ENCODE data around the gene PGGT1B. TPM values are rescaled to one million over a fixed set of nuclear protein-coding genes. Genes with fewer than 3 reads are reported as not detected.

PGGT1B gene
- total and polyA plus RNA-seq, 9 of the 15 experiments (the other 6 are each of a cell fraction or from before 2014, with no cell fraction given): 5.3 to 33.7 (median 19.8) TPM

DNA sequence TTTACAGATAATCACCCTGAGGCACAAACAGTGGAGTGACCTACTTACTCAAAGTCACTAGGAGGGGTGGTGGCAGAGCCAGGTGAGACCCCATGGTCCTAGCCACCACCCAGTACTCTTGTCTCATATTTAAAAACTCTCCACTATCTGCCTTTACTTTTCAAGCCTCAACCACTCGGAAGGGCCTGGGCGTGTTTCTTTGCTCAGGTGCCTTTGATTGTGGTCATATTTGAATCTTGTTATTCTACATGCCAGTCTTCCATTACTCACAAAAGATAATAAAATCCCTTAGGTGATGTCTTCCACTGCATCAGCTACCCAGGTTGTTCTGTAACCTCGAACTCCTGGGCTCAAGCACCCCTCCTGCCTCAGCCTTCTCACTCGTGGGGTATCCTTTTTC is 72.3 kb downstream of the PGGT1B start:
- FAIRE-seq: no peak
- intact Hi-C loops (cut with micrococcal nuclease) (no loop called here), in situ Hi-C loops (cut with MboI) (no loop called here)
- no peaks in the 10 kb centered on the region for H3K79me2 ChIP-seq (ENCODE audit: control insufficient read depth, insufficient read depth, low read length)
- no peak for DNase-seq (ENCODE audit: extremely low read depth in 1 of 4, low spot score in 3 of 4)
- no peaks in the 10 kb centered on the region for H4K20me1 ChIP-seq (replicated peaks; ENCODE audit: control insufficient read depth, insufficient read depth, low read length)
- no peaks in the 10 kb centered on the region for H3K4me1 ChIP-seq (replicated peaks in 1 of 2; ENCODE audit: control insufficient read depth in 2 of 2, insufficient read depth in 2 of 2, low read length in 2 of 2)
- no peak overlapping the region for H3K27ac ChIP-seq (ENCODE audit: extremely low read depth, low read depth, low read length)
- no peak overlapping the region for H3K4me2 ChIP-seq (ENCODE audit: insufficient read depth, low read length)
- no peaks in the 10 kb centered on the region; a peak in 1 of 5 replicates for H3K27me3 ChIP-seq (ENCODE audit: control insufficient read depth in 2 of 2, insufficient read depth in 2 of 2, low read length in 2 of 2)
- H3K9ac ChIP-seq (ENCODE audit: insufficient read depth in 1 of 2, low read depth in 2 of 2, low read length in 2 of 2): no peak overlapping the region
- H3K36me3 ChIP-seq (ENCODE audit: control insufficient read depth, insufficient read depth, low read length): no peaks in the 10 kb centered on the region
- 0% methylated on average over 4 of the region's 4 CpGs for WGBS (ENCODE audit: insufficient coverage, low coverage, missing lambda C conversion rate)
- no peak overlapping the region for H2AFZ ChIP-seq (ENCODE audit: low read depth, low read length)
- ChIA-PET POLR2A (interaction anchor here (1.0 kb wide), 1 partner anchor 16 kb away, joined by 3 read pairs; no protein-coding TSS in a partner anchor), CTCF (ENCODE audit: low intra/inter-chr PET ratio) (no interaction called here)
- ATAC-seq: no peak
- H3K9me1 ChIP-seq (ENCODE audit: control insufficient read depth, insufficient read depth, low read length): no peaks in the 10 kb centered on the region
- H3K9me3 ChIP-seq (replicated peaks; ENCODE audit: control insufficient read depth, insufficient read depth, low read depth, low read length): no peaks in the 10 kb centered on the region
- TF ChIP-seq, protein P1, sequence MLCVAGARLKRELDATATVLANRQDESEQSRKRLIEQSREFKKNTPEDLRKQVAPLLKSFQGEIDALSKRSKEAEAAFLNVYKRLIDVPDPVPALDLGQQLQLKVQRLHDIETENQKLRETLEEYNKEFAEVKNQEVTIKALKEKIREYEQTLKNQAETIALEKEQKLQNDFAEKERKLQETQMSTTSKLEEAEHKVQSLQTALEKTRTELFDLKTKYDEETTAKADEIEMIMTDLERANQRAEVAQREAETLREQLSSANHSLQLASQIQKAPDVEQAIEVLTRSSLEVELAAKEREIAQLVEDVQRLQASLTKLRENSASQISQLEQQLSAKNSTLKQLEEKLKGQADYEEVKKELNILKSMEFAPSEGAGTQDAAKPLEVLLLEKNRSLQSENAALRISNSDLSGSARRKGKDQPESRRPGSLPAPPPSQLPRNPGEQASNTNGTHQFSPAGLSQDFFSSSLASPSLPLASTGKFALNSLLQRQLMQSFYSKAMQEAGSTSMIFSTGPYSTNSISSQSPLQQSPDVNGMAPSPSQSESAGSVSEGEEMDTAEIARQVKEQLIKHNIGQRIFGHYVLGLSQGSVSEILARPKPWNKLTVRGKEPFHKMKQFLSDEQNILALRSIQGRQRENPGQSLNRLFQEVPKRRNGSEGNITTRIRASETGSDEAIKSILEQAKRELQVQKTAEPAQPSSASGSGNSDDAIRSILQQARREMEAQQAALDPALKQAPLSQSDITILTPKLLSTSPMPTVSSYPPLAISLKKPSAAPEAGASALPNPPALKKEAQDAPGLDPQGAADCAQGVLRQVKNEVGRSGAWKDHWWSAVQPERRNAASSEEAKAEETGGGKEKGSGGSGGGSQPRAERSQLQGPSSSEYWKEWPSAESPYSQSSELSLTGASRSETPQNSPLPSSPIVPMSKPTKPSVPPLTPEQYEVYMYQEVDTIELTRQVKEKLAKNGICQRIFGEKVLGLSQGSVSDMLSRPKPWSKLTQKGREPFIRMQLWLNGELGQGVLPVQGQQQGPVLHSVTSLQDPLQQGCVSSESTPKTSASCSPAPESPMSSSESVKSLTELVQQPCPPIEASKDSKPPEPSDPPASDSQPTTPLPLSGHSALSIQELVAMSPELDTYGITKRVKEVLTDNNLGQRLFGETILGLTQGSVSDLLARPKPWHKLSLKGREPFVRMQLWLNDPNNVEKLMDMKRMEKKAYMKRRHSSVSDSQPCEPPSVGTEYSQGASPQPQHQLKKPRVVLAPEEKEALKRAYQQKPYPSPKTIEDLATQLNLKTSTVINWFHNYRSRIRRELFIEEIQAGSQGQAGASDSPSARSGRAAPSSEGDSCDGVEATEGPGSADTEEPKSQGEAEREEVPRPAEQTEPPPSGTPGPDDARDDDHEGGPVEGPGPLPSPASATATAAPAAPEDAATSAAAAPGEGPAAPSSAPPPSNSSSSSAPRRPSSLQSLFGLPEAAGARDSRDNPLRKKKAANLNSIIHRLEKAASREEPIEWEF (CRISPR knock-in tag; IDR thresholded peaks at IDR 0.05): no peak
- TF ChIP-seq ZNF589 (CRISPR knock-in tag; IDR thresholded peaks at IDR 0.05; ENCODE audit: low read depth) (no peak), KLF16 (IDR thresholded peaks at IDR 0.05) (no peak), TRIM28 (IDR thresholded peaks at IDR 0.05) (no peak), SP2 (IDR thresholded peaks at IDR 0.05; ENCODE audit: extremely low read depth, low read depth, low read length, poor library complexity, severe bottlenecking) (no peak), STAG1 (CRISPR knock-in tag; IDR thresholded peaks at IDR 0.05; ENCODE audit: borderline replicate concordance) (no peak), PTTG1 (tag; IDR thresholded peaks at IDR 0.05; ENCODE audit: low read depth) (no peak), RBBP5 (IDR thresholded peaks at IDR 0.05; ENCODE audit: borderline replicate concordance, insufficient read depth, low read length, poor library complexity, severe bottlenecking) (no peak)
- TF ChIP-seq, protein P2, sequence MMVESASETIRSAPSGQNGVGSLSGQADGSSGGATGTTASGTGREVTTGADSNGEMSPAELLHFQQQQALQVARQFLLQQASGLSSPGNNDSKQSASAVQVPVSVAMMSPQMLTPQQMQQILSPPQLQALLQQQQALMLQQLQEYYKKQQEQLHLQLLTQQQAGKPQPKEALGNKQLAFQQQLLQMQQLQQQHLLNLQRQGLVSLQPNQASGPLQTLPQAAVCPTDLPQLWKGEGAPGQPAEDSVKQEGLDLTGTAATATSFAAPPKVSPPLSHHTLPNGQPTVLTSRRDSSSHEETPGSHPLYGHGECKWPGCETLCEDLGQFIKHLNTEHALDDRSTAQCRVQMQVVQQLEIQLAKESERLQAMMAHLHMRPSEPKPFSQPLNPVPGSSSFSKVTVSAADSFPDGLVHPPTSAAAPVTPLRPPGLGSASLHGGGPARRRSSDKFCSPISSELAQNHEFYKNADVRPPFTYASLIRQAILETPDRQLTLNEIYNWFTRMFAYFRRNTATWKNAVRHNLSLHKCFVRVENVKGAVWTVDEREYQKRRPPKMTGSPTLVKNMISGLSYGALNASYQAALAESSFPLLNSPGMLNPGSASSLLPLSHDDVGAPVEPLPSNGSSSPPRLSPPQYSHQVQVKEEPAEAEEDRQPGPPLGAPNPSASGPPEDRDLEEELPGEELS (CRISPR knock-in tag; IDR thresholded peaks at IDR 0.05; ENCODE audit: borderline replicate concordance): no peak
- H3K4me3 ChIP-seq: no peak overlapping the region
- BruUV-seq (replicated peaks): no TSS peak
